ENCODE data around the gene VMAC.

- TF ChIP-seq MAZ (IDR thresholded peaks at IDR 0.05; ENCODE audit: borderline replicate concordance, low read depth, low read length) (no peak), MAX (IDR thresholded peaks at IDR 0.05) (no peak), CTCF (IDR thresholded peaks at IDR 0.05) (no peak), NFE2L2 (conservative IDR thresholded peaks at IDR 0.05; ENCODE audit: low read length) (no peak), JUN (IDR thresholded peaks at IDR 0.05) (no peak), POLR2A (IDR thresholded peaks at IDR 0.05; ENCODE audit: low read length) (no peak), PBX3 (IDR thresholded peaks at IDR 0.05) (no peak), USF2 (IDR thresholded peaks at IDR 0.05) (no peak), ESRRA (IDR thresholded peaks at IDR 0.05; ENCODE audit: borderline replicate concordance, low read length) (no peak), RFX5 (IDR thresholded peaks at IDR 0.05) (no peak), MYC (IDR thresholded peaks at IDR 0.05; ENCODE audit: borderline replicate concordance, low read length) (no peak), PHF8 (IDR thresholded peaks at IDR 0.05; ENCODE audit: borderline replicate concordance, low read depth) (no peak), EHF (CRISPR knock-in tag; IDR thresholded peaks at IDR 0.05) (no peak)
Observed at GRCh38 chr19:5949792-5950305, 45.2 kb downstream of the VMAC start.
